A673 (cell line): ENCODE results near the gene TCEAL9. TPM values are rescaled to one million over a fixed set of nuclear protein-coding genes. Genes with fewer than 3 reads are reported as not detected.
A peak's percentile ranks its signal among the peaks of the same experiment; 100 is the strongest.

Experiments used
- BruUV-seq: library from RNA; stranded (reverse); fragments of 400-500 nt; replicated peaks from 2 replicates; lab custom pipeline; 2021; lab: Mats Ljungman, UMichigan
- CTCF ChIA-PET: fragments of 300-600 bp; sonication (Branson Sonifier 250); formaldehyde crosslinking; loops from one replicate; lab custom pipeline; 2022; ENCODE audit warnings: antibody characterized with exemption; lab: Charles Lee
- POLR2A ChIA-PET: fragments of 300-600 bp; sonication (Branson Sonifier 250); formaldehyde crosslinking; loops from one replicate; lab custom pipeline; 2022; ENCODE audit warnings: antibody characterized with exemption; ENCODE audit not compliant: low non-redundant PET; lab: Charles Lee
- DNase-seq: peaks from one replicate; pipeline ENCODE4 v3.0.0-alpha.2; 2015; ENCODE audit warnings: low spot score
- H3K27ac ChIP-seq: fragments of 200-600 bp; sonication (generic); 2 replicates; pipeline ENCODE4 v1.5.1; 2016; ENCODE audit warnings: mixed run types, low read depth, mild to moderate bottlenecking, mixed read lengths, antibody characterized with exemption, low read length; ENCODE audit not compliant: poor library complexity, severe bottlenecking
- H3K27me3 ChIP-seq: fragments of 200-600 bp; sonication (generic); replicated peaks from 2 replicates; pipeline ENCODE4 v1.6.1; 2017; ENCODE audit warnings: mixed run types, low read depth, mild to moderate bottlenecking, mixed read lengths, antibody characterized with exemption, low read length; ENCODE audit not compliant: insufficient read depth, poor library complexity
- H3K36me3 ChIP-seq: fragments of 200-600 bp; sonication (generic); 2 replicates; pipeline ENCODE4 v1.6.1; 2016; ENCODE audit warnings: mixed run types, mild to moderate bottlenecking, mixed read lengths, antibody characterized with exemption, low read length; ENCODE audit not compliant: insufficient read depth, poor library complexity, severe bottlenecking
- H3K4me1 ChIP-seq: fragments of 200-600 bp; sonication (generic); 2 replicates; pipeline ENCODE4 v1.6.1; 2017; ENCODE audit warnings: mixed run types, mild to moderate bottlenecking, mixed read lengths, antibody characterized with exemption, low read length; ENCODE audit not compliant: insufficient read depth, poor library complexity, severe bottlenecking
- H3K4me3 ChIP-seq: fragments of 200-600 bp; sonication (generic); 2 replicates; pipeline ENCODE4 v1.5.1; 2016; ENCODE audit warnings: low read depth, mixed run types, mild to moderate bottlenecking, mixed read lengths, low read length; ENCODE audit not compliant: poor library complexity, severe bottlenecking
- H3K9me3 ChIP-seq: fragments of 200-600 bp; sonication (generic); 2 replicates; pipeline ENCODE4 v1.6.1; 2016; ENCODE audit warnings: mixed run types, low read depth, mild to moderate bottlenecking, mixed read lengths, antibody characterized with exemption, low read length; ENCODE audit not compliant: poor library complexity, severe bottlenecking
- CTCF ChIP-seq: fragments of 300-800, 200-600 bp; sonication (generic); conservative IDR thresholded peaks from 2 replicates; pipeline ENCODE4 v1.5.1; 2017; ENCODE audit warnings: low read depth, mild to moderate bottlenecking, antibody characterized with exemption, low read length, moderate library complexity, mixed read lengths
- EZH2 ChIP-seq: fragments of 200-600 bp; sonication (generic); IDR thresholded peaks from 2 replicates; pipeline ENCODE4 v1.6.1; 2017; ENCODE audit warnings: borderline replicate concordance, low read depth, mild to moderate bottlenecking, mixed read lengths, antibody characterized with exemption, low read length; ENCODE audit not compliant: poor library complexity, severe bottlenecking
- intact Hi-C: fragments of 100-400 bp; cut with micrococcal nuclease; formaldehyde crosslinking; loops from one replicate; pipeline ENCODE4 v1.10.0; 2022; ENCODE audit not compliant: unreplicated experiment
- total RNA-seq: library from RNA; stranded (reverse); gene quantifications from 2 replicates; pipeline ENCODE4 v1.2.3, GENCODE V29; 2021

The TCEAL9 gene
- total RNA-seq, 1 experiment from 2014 or later: 48.6 TPM

- intact Hi-C loops: no loop called here
- ChIA-PET POLR2A (no interaction called here), CTCF (no interaction called here)
These were observed 48.1 kb downstream of the TCEAL9 start for GRCh38 chrX:103404231-103405008.

GRCh38 chrX:103405009-103405333 lies 48.7 kb downstream of the TCEAL9 start:
- Histone ChIP-seq H3K27ac (no peak overlapping the region), H3K4me3 (peak overlapping the region; percentile 46), H3K36me3 (no peaks in the 10 kb centered on the region), H3K9me3 (no peaks in the 10 kb centered on the region), H3K27me3 (no peaks in the 10 kb centered on the region), H3K4me1 (no peaks in the 10 kb centered on the region)
- no peak for DNase-seq
- intact Hi-C loops: no loop called here
- BruUV-seq: TSS peak; percentile 89
- ChIA-PET CTCF (no interaction called here), POLR2A (no interaction called here)
- TF ChIP-seq CTCF: no peak
- no peak for TF ChIP-seq EZH2

More at GRCh38 chrX:103404231-103405008, 48.1 kb downstream of the TCEAL9 start:
- H3K4me3 ChIP-seq: peak overlapping the region; percentile 46
- no peaks in the 10 kb centered on the region for H3K36me3 ChIP-seq
- DNase-seq: peak; percentile 61
- TF ChIP-seq CTCF (no peak), EZH2 (no peak)
- H3K4me1 ChIP-seq: no peaks in the 10 kb centered on the region
- H3K27me3 ChIP-seq: no peaks in the 10 kb centered on the region
- H3K27ac ChIP-seq: no peak overlapping the region
- no TSS peak for BruUV-seq
- no peaks in the 10 kb centered on the region for H3K9me3 ChIP-seq

- ChIA-PET CTCF (no interaction called here), POLR2A (no interaction called here)
- Histone ChIP-seq H3K9me3 (no peaks in the 10 kb centered on the region), H3K4me3 (no peak overlapping the region), H3K27me3 (no peaks in the 10 kb centered on the region), H3K27ac (no peak overlapping the region), H3K36me3 (no peaks in the 10 kb centered on the region), H3K4me1 (no peaks in the 10 kb centered on the region)
- no TSS peak for BruUV-seq
- intact Hi-C loops: no loop called here
- TF ChIP-seq CTCF: no peak
- no peak for TF ChIP-seq EZH2
- no peak for DNase-seq
These were observed 50.0 kb downstream of the TCEAL9 start for GRCh38 chrX:103406256-103406655.
